ENCODE data around the gene ZFR2.

The ZFR2 gene

GRCh38 chr19:3873151-3873550, 4.3 kb upstream of the ZFR2 start:
- no peak for DNase-seq

DNA sequence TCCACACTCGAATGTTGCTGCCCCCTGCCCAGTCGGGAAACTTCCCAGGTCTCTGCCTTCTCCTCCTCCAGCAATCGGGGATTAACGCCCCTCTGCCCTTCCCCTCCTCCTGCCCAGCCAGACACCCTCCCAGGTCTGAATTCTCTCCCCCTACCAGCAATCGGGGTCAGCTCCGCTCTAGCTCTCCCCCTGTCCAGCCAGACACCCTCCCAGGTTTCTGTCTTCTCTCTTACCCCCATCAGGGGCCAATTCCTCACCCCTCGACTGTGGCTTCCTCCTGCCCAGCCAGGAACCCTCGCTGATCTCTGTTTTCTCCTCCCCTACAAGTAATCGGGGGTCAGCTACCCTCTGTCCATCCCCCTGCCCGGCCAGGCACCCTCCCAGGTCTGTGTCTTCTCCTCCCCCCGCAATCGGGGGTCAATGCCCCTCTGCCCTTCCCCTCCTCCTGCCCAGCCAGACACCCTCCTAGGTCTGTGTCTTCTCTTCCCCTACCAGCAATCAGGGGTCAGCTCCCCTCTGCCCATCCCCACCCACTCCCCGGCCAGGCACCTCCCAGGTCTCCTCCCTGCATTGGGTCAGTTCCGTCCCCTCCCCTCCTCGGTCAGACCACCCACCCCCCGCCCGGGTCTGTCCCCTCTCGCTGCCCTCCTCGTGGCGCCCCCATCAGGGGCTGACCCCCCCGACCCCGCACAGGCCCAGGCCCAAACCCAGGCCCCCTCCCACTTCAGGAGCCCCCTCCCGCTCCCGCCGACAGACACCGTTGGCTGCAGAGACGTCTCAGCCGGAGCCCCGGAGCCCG, 668 bp downstream of the ZFR2 start:
- DNase-seq, result no peak

DNA sequence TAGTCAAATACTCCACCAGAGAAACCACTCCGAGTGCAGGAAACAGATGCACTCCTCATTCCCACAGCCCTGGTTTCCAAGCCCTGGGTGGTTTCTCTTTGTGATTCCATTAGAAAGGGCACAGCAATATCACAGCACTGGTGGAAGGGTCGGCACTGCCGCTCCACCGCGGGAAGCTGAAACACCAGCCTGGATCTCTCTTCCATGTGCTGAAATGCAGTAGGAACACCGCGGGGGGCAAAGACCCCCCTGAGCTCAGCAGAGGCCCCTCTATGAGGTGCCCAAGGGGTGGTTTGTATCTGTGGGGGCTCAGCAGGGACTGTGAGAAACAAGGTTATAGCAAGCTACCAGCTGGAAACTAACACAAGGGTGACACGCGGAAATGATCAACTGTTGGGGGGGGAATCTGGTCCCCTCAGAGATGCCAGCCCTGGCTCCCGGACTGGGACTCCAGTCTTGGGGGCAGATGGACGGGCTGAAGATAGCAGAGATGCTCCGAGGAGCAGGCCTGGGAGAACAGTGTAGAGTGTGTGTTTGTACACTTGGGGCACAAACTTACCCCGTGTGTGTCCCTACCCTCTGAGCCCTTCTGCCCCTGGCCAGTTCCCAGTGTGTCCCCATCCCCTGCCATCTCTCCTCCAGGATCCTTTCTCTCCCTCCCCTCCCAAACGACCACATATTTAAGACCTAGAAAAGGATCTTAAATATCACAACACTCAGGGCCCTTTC, 1.8 kb downstream of the ZFR2 start:
- DNase-seq, result no peak

- no peak for DNase-seq
Measured at GRCh38 chr19:3863648-3864047, 5.2 kb downstream of the ZFR2 start.

- no peak for DNase-seq
Measured at GRCh38 chr19:3862826-3863500, 5.9 kb downstream of the ZFR2 start.

DNA sequence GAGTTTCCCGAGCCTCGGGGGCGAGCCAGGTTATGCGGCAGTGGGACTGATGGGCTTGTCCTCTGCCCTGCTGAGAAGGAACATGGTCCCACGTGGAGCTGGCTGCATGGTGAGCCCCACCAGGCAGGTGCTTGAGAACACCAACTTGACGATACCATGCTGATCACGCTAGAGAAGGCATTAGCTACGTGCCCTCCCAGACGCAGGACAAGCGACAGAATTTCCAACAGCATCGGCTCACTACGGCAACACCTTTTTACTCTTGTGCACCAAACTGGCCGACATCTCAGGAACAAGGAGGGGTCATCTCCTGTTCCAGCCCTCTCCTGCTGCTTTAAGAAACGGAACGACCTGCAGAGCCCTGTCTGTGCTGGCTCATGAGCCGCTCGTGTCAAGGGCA, 8.3 kb downstream of the ZFR2 start:
- no peak for DNase-seq

DNA sequence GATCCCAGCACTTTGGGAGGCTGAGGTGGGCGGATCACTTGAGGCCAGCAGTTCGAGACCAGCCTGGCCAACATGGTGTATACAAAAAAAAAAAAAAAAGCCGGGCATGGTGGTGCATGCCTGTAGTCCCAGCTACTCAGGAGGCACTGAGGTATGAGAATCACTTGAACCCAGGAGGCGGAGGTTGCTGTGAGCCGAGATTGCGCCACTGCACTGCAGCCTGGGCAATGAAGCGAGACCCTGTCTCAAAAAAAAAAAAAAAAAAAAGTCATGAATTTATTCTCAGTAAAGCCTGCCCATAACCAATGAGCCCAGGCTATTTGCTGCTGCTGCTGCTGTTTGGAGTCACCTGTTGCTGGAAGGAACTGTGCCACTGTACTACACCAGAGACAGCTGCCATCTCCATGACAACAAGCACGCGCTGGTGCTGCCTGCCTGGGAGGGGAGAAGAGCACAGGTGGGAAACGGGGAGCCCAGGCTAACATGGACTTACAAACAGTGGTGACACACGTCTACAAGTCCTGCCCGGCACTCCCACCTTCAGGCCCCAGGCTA, 11.3 kb downstream of the ZFR2 start:
- DNase-seq, result no peak

DNA sequence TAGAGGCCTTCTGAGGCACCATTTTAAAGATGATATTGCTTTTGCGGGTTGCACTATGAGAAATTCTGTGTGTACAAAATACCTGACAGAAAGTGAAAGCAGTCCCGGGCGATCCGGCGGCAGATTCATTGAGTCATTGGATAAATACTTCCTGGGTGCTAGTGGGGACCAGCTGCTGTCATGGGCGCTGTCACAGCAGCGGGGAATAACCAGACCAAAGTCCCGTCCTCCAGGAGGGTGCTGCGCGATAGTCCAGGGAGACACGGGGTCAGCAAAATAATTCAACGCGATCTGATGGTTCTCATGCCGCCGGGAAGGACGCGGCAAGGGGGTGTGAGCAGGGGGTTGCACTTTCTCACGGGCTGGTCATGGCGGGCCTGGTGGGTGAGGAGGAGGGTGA, 13.5 kb downstream of the ZFR2 start:
- DNase-seq, result no peak

- peak; percentile 83 for DNase-seq
Measured at GRCh38 chr19:3852614-3853254, 16.1 kb downstream of the ZFR2 start.

GRCh38 chr19:3852177-3852511, 16.7 kb downstream of the ZFR2 start:
- DNase-seq, result no peak

DNA sequence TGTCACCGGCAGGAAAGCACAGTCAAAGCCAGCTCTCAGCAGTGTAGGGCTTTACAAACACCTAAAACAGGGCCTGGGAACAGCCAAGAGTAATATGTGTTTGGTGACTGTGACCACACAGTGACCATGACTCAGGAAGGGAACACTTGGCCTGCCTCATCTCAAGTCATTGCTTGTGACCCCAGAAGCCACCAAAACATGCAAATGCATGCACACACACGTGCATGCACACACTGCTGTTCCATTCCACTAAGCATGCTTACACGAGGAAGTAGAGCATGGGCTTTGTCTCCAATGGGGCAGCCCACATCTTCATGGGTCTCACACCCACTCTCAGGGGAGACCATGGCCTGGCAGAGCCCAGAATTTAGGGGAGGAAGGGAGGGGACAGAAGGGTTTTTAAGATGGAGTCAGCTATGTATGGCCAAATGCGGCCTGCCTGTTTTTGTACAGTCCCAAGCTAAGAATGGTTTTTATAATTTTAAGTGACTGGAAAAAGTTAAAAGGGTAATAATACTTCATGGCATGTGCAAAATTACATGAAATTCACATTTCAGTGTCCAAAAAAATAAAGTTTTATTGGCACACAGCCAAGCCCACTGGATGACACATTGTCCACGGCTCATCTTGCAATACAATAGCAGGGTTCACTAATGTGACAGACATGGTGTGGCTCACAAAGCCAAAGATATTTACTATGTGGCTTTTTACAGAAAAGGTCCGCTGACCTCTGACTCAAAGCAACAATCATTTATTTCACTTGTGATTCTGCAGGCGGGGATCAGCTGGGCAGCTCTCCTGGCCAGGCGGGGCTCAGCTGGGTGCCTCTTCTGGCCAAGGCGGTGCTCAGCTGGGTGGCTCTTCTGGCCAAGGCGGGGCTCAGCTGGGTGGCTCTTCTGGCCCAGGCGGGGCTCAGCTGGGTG, 17.3 kb downstream of the ZFR2 start:
- DNase-seq, result peak; percentile 53

- DNase-seq, result no peak
Measured at GRCh38 chr19:3850320-3850972, 18.4 kb downstream of the ZFR2 start.

- DNase-seq, result no peak
Measured at GRCh38 chr19:3849787-3850186, 19.1 kb downstream of the ZFR2 start.

DNA sequence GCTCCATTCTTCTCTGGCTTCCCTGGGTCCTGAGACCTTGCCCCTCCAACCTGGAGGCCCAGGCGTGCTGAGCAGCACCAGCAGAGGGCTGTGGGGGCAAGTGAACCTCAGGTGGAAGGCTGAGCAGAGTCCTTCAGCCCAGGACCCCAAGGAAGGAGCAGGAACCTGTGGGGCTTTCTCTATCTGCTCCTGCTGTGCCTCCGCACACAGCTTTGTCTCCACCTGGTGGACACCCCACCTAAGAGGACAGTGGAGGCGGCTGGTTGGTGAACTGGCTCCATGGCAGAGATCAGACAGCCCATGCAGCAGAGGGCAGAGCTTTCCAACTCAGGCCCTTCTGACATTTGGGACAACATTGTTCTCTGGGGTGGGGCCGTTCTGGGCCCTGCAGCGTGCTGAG, 19.7 kb downstream of the ZFR2 start:
- DNase-seq, result peak; percentile 48

DNA sequence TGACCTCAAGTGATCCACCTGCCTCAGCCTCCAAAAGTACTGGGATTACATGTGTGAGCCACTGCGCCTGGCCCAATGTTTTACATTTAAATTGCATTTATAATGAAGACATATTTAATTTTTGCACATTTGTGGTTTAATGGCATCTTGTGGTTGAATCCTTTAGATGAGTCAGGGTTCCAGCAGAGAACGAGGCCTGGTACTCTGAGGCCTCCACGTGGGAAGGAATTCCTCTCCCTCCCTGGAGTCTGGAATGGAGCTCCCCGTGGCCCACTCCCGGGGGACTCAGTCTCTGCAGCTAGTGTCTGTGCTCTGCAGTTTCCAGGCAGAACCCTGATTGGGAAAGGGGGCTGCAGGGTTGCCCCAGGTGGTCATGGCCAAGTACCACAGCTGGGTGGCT, 24.2 kb downstream of the ZFR2 start:
- no peak for DNase-seq

DNA sequence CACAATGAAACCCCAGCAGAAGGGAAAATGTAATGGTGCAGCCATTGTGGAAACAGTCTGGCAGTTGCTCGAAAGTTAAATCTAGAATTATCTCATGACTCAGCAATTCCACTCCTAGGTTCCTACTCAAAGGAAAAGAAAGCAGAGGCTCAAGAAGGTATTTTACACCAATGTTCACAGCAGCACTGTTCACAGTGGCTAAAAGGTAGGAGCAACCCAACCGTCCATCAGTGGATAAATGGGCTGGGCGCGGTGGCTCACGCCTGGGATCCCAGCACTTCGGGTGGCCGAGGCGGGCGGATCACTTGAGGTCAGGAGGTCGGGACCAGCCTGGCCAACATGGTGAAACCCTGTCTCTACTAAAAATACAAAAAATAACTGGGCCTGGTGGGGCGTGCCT, 25.9 kb downstream of the ZFR2 start:
- DNase-seq, result no peak

GRCh38 chr19:3840804-3841203, 28.0 kb downstream of the ZFR2 start:
- DNase-seq, result no peak

GRCh38 chr19:3839941-3840340, 28.9 kb downstream of the ZFR2 start:
- no peak for DNase-seq

DNA sequence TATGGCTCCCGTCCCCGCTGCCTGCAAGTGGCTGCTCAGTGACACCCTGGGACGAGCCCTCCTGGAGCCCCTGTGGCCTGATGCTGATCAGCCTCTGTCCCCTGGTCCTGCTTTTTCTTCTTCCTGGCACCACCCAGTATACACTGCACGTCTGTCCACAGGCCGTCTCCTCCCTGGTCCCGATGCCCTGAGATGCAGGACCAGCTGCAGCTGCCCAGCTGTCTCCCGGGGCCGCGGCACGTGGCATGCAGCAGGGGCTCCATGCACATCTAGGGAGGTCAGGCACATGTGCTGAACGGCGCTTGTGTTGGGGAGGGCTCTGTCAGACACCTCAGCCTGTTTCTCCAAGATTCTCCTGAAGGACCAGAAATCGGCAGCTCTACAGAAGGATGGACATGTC, 30.2 kb downstream of the ZFR2 start:
- no peak for DNase-seq

GRCh38 chr19:3837922-3838321, 30.9 kb downstream of the ZFR2 start:
- DNase-seq, result no peak

- DNase-seq, result no peak
Measured at GRCh38 chr19:3837332-3837731, 31.5 kb downstream of the ZFR2 start.

- no peak for DNase-seq
Measured at GRCh38 chr19:3836887-3837286, 32.0 kb downstream of the ZFR2 start.
